Measurements from ENCODE around the gene USP20. TPM values are rescaled to one million over a fixed set of nuclear protein-coding genes. Genes with fewer than 3 reads are reported as not detected.
"Not testable (repeated sequence)": the region's sequence is repeated elsewhere in the genome, so short reads cannot be mapped to it uniquely, and the experiment has no call there.

USP20 gene
- 10 to 100 TPM; 15.8 to 36.3 (median 22.6) TPM for total RNA-seq

GRCh38 chr9:129835128-129835859 lies at the start of gene USP20, which contains the start of gene C9orf78:
Gene USP20 (plus strand): TSS chr9:129835458. CDS start chr9:129852556, 17,098 bp downstream.
Gene C9orf78 (minus strand): TSS chr9:129835275. CDS start chr9:129835221, 54 bp downstream.
- DNase-seq = peak; percentile 97 to 99 (median 98)
- Histone ChIP-seq H3K36me3 (peaks cover 0 to 30% (median 0%) of the 10 kb centered on the region in 3 donors), H3K9me3 (no peaks in the 10 kb centered on the region), H3K27ac (peak within 1 kb of the TSS; percentile 84 to 88 (median 86)), H3K4me1 (peaks cover 0 to 36% (median 11%) of the 10 kb centered on the region in 4 donors), H3K4me3 (peak within 1 kb of the TSS; percentile 69 to 94 (median 76)), H3K27me3 (no peaks in the 10 kb centered on the region)
- TF ChIP-seq POLR2A (IDR thresholded peaks at IDR 0.05) = peak; percentile 90 to 94
- TF ChIP-seq, protein P1, sequence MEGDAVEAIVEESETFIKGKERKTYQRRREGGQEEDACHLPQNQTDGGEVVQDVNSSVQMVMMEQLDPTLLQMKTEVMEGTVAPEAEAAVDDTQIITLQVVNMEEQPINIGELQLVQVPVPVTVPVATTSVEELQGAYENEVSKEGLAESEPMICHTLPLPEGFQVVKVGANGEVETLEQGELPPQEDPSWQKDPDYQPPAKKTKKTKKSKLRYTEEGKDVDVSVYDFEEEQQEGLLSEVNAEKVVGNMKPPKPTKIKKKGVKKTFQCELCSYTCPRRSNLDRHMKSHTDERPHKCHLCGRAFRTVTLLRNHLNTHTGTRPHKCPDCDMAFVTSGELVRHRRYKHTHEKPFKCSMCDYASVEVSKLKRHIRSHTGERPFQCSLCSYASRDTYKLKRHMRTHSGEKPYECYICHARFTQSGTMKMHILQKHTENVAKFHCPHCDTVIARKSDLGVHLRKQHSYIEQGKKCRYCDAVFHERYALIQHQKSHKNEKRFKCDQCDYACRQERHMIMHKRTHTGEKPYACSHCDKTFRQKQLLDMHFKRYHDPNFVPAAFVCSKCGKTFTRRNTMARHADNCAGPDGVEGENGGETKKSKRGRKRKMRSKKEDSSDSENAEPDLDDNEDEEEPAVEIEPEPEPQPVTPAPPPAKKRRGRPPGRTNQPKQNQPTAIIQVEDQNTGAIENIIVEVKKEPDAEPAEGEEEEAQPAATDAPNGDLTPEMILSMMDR (IDR thresholded peaks at IDR 0.05) = no peak

DNA sequence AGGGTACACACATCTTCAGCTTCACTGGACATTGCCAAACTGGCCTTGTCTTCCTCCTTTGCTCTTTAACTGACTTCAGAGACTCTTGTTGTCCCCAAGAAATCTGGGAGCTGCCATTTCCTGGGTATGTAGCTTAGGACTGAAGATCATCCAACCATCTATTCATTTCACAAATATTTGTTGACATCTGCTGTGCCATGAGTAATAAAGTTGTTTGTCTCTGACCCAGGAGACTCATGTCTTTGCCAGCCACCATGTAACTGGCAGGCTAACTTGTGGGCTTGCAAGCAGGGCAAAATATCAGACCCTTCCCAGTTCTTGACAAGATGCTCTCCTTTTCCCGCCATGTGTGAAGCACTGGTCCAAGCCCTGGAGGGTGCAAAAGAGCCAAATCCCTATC lies 49.4 kb upstream of the USP20 start:
- TF ChIP-seq POLR2A (IDR thresholded peaks at IDR 0.05) = no peak
- TF ChIP-seq, protein P1 (IDR thresholded peaks at IDR 0.05) = no peak
- no peak overlapping the region for H3K27ac ChIP-seq
- H3K27me3 ChIP-seq = no peaks in the 10 kb centered on the region
- no peaks in the 10 kb centered on the region for H3K4me1 ChIP-seq
- no peak for DNase-seq
- no peaks in the 10 kb centered on the region for H3K9me3 ChIP-seq
- H3K4me3 ChIP-seq = no peak overlapping the region
- H3K36me3 ChIP-seq = no peaks in the 10 kb centered on the region

DNA sequence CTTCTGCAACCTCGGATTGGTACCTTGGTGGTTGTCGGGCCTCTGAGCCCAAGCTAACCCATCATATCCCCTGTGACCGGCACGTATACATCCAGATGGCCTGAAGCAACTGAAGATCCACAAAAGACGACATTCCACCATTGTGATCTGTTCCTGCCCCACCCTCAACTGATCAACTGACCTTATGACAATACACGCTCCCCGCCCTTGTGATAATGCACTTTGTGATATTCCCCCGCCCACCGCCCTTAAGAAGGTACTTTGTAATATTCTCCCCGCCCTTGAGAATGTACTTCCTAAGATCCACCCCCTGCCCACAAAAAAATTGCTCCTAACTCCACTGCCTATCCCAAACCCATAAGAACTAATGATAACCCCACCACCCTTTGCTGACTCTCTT lies 48.8 kb upstream of the USP20 start:
- Histone ChIP-seq H3K27ac (no peak overlapping the region), H3K9me3 (no peaks in the 10 kb centered on the region), H3K4me3 (no peak overlapping the region), H3K4me1 (no peaks in the 10 kb centered on the region), H3K27me3 (no peaks in the 10 kb centered on the region), H3K36me3 (no peaks in the 10 kb centered on the region)
- no peak for TF ChIP-seq POLR2A (IDR thresholded peaks at IDR 0.05)
- TF ChIP-seq, protein P1 (IDR thresholded peaks at IDR 0.05) = no peak
- no peak for DNase-seq

- no peaks in the 10 kb centered on the region for H3K36me3 ChIP-seq
- no peak overlapping the region for H3K4me3 ChIP-seq
- no peaks in the 10 kb centered on the region for H3K27me3 ChIP-seq
- TF ChIP-seq, protein P1 (IDR thresholded peaks at IDR 0.05) = no peak
- TF ChIP-seq POLR2A (IDR thresholded peaks at IDR 0.05) = no peak
- no peak overlapping the region for H3K27ac ChIP-seq
- no peaks in the 10 kb centered on the region for H3K9me3 ChIP-seq
- DNase-seq = no peak
- H3K4me1 ChIP-seq = no peaks in the 10 kb centered on the region
These were observed 40.7 kb upstream of the USP20 start for GRCh38 chr9:129794549-129794948.

DNA sequence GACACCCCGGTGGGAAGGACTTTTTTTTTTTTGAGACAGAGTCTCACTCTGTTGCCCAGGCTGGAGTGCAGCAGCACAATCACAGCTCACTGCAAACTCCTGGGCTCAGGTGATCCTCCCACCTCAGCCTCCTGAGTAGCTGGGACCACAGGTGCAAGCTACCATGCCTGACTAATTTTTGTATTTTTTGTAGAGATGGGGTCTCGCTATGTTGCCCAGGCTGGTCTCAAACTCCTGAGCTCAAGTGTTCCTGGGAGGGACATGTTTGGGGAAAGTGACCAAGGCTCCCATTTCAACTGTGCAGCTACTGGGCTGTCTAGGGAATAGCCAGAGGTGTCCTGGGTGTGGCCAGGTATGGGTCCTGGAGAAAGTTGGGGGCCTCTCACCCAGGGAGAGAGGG lies 39.2 kb upstream of the USP20 start:
- H3K4me1 ChIP-seq, H3K9me3 ChIP-seq, H3K27ac ChIP-seq, DNase-seq, H3K27me3 ChIP-seq, H3K36me3 ChIP-seq, H3K4me3 ChIP-seq: not testable (repeated sequence)

DNA sequence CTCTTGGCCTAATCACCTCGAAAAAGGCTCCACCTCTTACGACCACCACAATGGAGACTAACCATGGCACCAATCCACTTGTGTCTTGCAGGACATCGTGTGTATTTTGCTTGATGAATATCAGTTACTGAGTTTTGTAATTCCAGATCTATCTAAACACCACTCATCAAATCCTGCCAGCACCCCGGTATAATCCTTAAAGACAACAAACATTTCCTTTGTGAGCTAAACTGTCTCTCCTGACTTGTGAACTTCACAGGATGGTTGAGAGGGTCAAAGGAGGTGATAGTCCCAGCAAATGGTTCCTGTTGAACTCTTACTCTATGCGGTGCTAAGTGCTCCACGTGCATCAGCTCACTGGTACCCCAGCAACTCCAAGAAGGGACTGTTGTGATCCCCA lies 36.3 kb upstream of the USP20 start:
- no peak for DNase-seq
- Histone ChIP-seq H3K4me1 (peaks cover 0 to 4% (median 2%) of the 10 kb centered on the region in 4 donors), H3K4me3 (no peak overlapping the region), H3K36me3 (no peaks in the 10 kb centered on the region), H3K27ac (no peak overlapping the region), H3K27me3 (no peaks in the 10 kb centered on the region), H3K9me3 (no peaks in the 10 kb centered on the region)
- no peak for TF ChIP-seq POLR2A (IDR thresholded peaks at IDR 0.05)
- TF ChIP-seq, protein P1 (IDR thresholded peaks at IDR 0.05) = no peak

Measured in Peyer's patch (tissue), 4 donors.